HG03565 (cell line): Measurements from ENCODE around the gene FMR1.
A peak's percentile ranks its signal among the peaks of the same experiment; 100 is the strongest.

Experiments used
- ATAC-seq: cut with Tn5 transposase; IDR thresholded peaks from one replicate; pipeline ENCODE4 v1.9.1; 2021; ENCODE audit warnings: mild to moderate bottlenecking, moderate library complexity; ENCODE audit not compliant: unreplicated experiment

Gene FMR1

GRCh38 chrX:147911192-147912022, at the start of gene FMR1:
TSS of gene FMR1 (plus strand) at chrX:147911919. CDS start at chrX:147912180, 261 bp downstream.
- ATAC-seq, result peak; percentile 81

GRCh38 chrX:147875866-147876596, 35.7 kb upstream of the FMR1 start:
- ATAC-seq, result peak; percentile 97

GRCh38 chrX:147876849-147877646, 34.7 kb upstream of the FMR1 start:
- no peak for ATAC-seq

GRCh38 chrX:147877726-147878125, 34.0 kb upstream of the FMR1 start:
- ATAC-seq, result no peak

- ATAC-seq, result no peak
Measured at GRCh38 chrX:147884958-147885357, 26.8 kb upstream of the FMR1 start.

- no peak for ATAC-seq
Measured at GRCh38 chrX:147890756-147891155, 21.0 kb upstream of the FMR1 start.

- no peak for ATAC-seq
Measured at GRCh38 chrX:147891896-147892295, 19.8 kb upstream of the FMR1 start.

- ATAC-seq, result no peak
Measured at GRCh38 chrX:147893741-147894140, 18.0 kb upstream of the FMR1 start.

GRCh38 chrX:147894366-147894963, 17.3 kb upstream of the FMR1 start:
- ATAC-seq, result no peak

GRCh38 chrX:147897117-147897516, 14.6 kb upstream of the FMR1 start:
- ATAC-seq, result no peak

- no peak for ATAC-seq
Measured at GRCh38 chrX:147898951-147899350, 12.8 kb upstream of the FMR1 start.

- peak; percentile 89 for ATAC-seq
Measured at GRCh38 chrX:147899379-147900114, 12.2 kb upstream of the FMR1 start.

- ATAC-seq, result no peak
Measured at GRCh38 chrX:147900349-147900748, 11.4 kb upstream of the FMR1 start.

GRCh38 chrX:147901461-147902126, 10.1 kb upstream of the FMR1 start:
- ATAC-seq, result no peak

- no peak for ATAC-seq
Measured at GRCh38 chrX:147902270-147902669, 9.4 kb upstream of the FMR1 start.

- ATAC-seq, result no peak
Measured at GRCh38 chrX:147908106-147908505, 3.6 kb upstream of the FMR1 start.

- ATAC-seq, result no peak
Measured at GRCh38 chrX:147910607-147911006, 1.1 kb upstream of the FMR1 start.

GRCh38 chrX:147912093-147912801, 528 bp downstream of the FMR1 start:
- ATAC-seq, result peak; percentile 11

- ATAC-seq, result no peak
Measured at GRCh38 chrX:147913570-147913969, 1.9 kb downstream of the FMR1 start.
